Brain microvascular endothelial cell (primary cell): ENCODE results near the gene BMERB1.

ENCODE experiments used
- DNase-seq: peaks from one replicate; pipeline ENCODE4 v3.0.0-alpha.2; 2020
- H3K27ac ChIP-seq: fragments of 250-450 bp; sonication (Bioruptor Pico); 2 replicates; pipeline ENCODE4 v1.5.1; 2020; ENCODE audit warnings: mild to moderate bottlenecking, moderate library complexity
- H3K27me3 ChIP-seq: fragments of 250-450 bp; sonication (Bioruptor Pico); replicated peaks from 2 replicates; pipeline ENCODE4 v1.5.1; 2020; ENCODE audit warnings: mild to moderate bottlenecking
- H3K36me3 ChIP-seq: fragments of 250-450 bp; sonication (Bioruptor Pico); replicated peaks from 2 replicates; pipeline ENCODE4 v1.5.1; 2020; ENCODE audit warnings: mild to moderate bottlenecking
- H3K4me3 ChIP-seq: 2 replicates; pipeline ENCODE4 v1.5.1; 2011; ENCODE audit warnings: low read depth, mild to moderate bottlenecking, control low read depth, low read length, moderate library complexity
- in situ Hi-C: cut with HindIII; loops from 2 replicates; pipeline ENCODE4 v1.10.0; 2017; ENCODE audit warnings: low sequenced_read_pairs, low pct_ligation_motif_present
- TF ChIP-seq, protein P1 (sequence below): IDR thresholded peaks from 2 replicates; pipeline ENCODE4 v1.5.1; 2011; ENCODE audit warnings: low read depth, mild to moderate bottlenecking, moderate library complexity, low read length, control low read depth, inconsistent platforms; ENCODE audit errors: missing control alignments

BMERB1 gene

DNA sequence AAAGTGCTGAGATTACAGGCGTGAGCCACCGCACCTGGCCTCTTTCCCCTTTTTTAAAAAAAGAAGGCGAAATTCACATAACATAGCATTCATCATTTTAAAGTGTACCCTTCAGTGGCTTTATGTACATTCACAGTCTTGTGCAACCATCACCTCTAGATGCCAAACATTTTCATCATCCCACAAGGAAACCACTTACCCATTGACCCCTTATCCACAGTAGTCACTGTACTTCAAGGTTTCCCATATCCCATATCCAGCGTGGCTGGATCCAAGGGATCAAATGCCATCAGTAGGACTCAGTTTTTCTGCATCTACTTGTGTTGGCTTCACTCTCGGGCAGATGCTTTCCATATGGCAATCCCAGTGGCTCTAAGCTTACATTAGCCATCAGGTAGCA is 50.3 kb downstream of the BMERB1 start:
- TF ChIP-seq, protein P1, sequence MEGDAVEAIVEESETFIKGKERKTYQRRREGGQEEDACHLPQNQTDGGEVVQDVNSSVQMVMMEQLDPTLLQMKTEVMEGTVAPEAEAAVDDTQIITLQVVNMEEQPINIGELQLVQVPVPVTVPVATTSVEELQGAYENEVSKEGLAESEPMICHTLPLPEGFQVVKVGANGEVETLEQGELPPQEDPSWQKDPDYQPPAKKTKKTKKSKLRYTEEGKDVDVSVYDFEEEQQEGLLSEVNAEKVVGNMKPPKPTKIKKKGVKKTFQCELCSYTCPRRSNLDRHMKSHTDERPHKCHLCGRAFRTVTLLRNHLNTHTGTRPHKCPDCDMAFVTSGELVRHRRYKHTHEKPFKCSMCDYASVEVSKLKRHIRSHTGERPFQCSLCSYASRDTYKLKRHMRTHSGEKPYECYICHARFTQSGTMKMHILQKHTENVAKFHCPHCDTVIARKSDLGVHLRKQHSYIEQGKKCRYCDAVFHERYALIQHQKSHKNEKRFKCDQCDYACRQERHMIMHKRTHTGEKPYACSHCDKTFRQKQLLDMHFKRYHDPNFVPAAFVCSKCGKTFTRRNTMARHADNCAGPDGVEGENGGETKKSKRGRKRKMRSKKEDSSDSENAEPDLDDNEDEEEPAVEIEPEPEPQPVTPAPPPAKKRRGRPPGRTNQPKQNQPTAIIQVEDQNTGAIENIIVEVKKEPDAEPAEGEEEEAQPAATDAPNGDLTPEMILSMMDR: no peak
- H3K4me3 ChIP-seq: no peak overlapping the region
- in situ Hi-C loops: no loop called here
- H3K27ac ChIP-seq: no peak overlapping the region
- H3K36me3 ChIP-seq: no peaks in the 10 kb centered on the region
- no peaks in the 10 kb centered on the region for H3K27me3 ChIP-seq
- DNase-seq: no peak

DNA sequence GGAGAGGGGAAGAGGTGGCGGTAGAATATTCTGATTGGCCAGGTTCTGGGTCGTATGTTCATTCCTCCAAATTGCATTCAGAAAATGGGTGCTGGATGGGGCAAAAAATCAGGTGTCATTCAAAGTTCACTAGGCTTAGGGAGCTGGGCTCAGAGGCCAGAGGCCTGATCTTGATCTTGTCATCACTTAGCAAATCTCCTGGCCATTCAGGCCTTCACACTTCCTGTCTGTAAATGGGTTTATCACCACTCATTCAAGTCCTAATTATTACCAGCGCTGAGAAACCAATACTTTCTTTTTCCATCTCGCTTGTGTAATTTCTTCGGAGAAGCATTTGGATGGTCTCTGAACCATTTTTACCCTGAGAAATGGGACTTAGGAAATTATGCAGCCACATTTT is 50.8 kb downstream of the BMERB1 start:
- H3K4me3 ChIP-seq: no peak overlapping the region
- no peaks in the 10 kb centered on the region for H3K36me3 ChIP-seq
- no peak for DNase-seq
- in situ Hi-C loops: no loop called here
- TF ChIP-seq, protein P1: no peak
- H3K27ac ChIP-seq: no peak overlapping the region
- no peaks in the 10 kb centered on the region for H3K27me3 ChIP-seq

DNA sequence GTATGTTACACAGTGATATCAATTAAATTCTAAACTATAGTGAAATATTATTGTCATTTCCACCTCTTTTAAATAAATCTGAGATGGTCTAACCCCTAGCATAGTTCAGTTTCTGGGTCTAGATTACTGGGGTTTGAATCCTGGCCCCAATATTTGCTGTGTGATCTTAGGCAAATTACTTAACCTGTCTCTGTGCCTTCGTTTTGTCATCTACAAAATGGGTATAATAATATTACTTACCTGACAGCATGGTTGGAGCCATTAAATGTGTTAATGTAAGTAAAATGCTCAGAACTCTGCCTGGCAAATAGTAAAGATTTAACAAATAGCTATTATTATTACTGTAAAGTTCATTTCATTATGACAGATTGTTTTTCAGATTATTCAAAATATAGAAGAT is 52.3 kb downstream of the BMERB1 start:
- in situ Hi-C loops: no loop called here
- H3K36me3 ChIP-seq: no peaks in the 10 kb centered on the region
- TF ChIP-seq, protein P1: no peak
- H3K4me3 ChIP-seq: no peak overlapping the region
- no peak for DNase-seq
- H3K27ac ChIP-seq: no peak overlapping the region
- H3K27me3 ChIP-seq: no peaks in the 10 kb centered on the region

DNA sequence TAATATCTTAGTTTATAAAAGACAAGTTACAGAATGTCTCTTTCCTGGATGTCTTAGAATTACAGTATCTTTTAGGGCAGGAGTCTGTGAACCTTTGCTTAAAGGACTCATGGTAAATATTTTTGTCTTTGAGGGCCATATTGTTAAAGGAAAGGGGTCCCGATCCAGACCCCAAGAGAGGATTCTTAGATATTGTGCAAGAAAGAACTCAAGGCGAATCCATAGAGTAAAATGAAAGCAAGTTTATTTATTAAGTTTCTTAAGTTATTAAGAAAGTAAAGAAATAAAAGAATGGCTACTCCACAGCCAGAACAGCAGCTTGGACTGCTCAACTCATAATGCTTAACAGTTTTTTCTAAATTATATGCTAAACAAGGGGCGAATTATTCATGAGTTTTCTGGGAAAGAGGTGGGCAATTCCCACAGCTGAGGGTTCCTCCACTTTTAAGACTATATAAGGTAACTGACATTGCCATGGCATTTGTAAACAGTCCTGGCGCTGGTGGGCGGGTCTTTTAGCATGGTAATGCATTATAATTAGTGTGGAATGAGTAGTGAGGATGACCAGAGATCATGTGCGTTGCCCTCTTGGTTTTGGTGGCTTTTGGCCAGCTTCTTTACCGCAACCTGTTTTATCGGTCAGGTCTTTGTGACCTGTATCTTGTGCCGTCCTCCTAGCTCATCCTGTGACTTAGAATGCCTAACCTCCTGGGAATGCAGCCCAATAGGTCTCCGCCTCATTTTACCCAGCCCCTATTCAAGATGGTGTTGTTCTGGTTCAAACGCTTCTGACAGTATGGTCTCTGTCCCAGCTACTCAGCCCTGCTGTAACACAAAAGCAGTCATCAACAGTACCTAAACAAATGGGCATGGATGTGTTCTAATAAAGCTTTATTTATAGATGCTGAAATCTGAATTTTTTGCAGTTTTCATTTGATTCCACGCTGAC is 53.2 kb downstream of the BMERB1 start:
- in situ Hi-C loops: no loop called here
- H3K27ac ChIP-seq: no peak overlapping the region
- no peaks in the 10 kb centered on the region for H3K36me3 ChIP-seq
- DNase-seq: no peak
- no peak overlapping the region for H3K4me3 ChIP-seq
- TF ChIP-seq, protein P1: no peak
- H3K27me3 ChIP-seq: no peaks in the 10 kb centered on the region

DNA sequence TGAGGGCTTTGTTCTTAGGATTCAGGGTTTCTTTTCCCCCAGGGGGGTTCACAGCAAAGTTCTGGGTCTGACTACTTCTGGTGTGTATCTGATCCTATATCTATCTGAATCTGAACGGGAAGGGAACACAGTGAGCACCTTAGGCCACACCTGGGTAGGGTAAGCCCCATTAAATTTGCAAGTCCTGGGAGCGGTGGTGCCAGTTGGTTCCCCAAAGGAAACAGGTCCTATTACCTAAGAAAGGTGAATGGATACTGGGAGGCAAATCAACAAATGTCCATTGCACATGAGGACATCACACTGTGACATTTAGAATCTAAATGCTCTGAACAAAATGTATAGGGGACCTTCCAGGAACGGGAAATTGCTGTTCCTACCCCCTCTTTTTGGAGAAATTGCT is 54.6 kb downstream of the BMERB1 start:
- TF ChIP-seq, protein P1: no peak
- DNase-seq: no peak
- Histone ChIP-seq H3K4me3 (no peak overlapping the region), H3K36me3 (no peaks in the 10 kb centered on the region), H3K27ac (peak overlapping the region; percentile 98), H3K27me3 (no peaks in the 10 kb centered on the region)
- in situ Hi-C loops: no loop called here
